ENCODE data around the gene NIPA2. TPM values are rescaled to one million over a fixed set of nuclear protein-coding genes. Genes with fewer than 3 reads are reported as not detected.

NIPA2 gene
- total RNA-seq, 2 experiments from 2014 or later, result 96.1 to 112 TPM

DNA sequence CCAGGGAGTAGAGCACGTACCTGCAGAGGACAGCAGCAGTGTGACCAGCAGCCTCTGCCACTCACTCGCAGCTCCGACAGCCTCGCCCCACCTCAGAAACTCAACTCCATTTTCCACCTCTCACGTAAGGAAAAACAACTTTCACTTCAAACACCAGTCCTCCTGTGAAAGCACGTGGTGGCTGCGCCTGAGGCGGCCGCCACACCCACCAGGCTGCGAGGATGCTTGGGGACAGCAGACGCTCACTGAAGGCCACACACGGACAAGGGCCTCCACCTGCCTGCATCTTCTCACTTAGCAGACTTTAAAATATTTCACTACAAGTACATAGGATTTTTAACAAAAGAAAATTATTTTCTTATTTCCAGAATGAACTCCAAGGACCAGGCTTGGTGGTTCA, 73.8 kb downstream of the NIPA2 start:
- no peak overlapping the region for H3K4me2 ChIP-seq (ENCODE audit: low read length)
- ChIA-PET POLR2A (no interaction called here), CTCF (ENCODE audit: unreplicated experiment) (no interaction called here)
- no peaks in the 10 kb centered on the region for H3K36me3 ChIP-seq (ENCODE audit: insufficient read depth, low read length)
- BruUV-seq (replicated peaks), result no TSS peak
- H2AFZ ChIP-seq (ENCODE audit: low read length), result no peak overlapping the region
- intact Hi-C loops (cut with micrococcal nuclease; ENCODE audit: unreplicated experiment), result no loop called here
- H3K9me2 ChIP-seq (ENCODE audit: insufficient read depth, low read length), result no peaks in the 10 kb centered on the region
- H3K9me3 ChIP-seq (ENCODE audit: low read length), result no peaks in the 10 kb centered on the region
- H3K27ac ChIP-seq (ENCODE audit: low read depth, low read length, poor library complexity, severe bottlenecking), result no peak overlapping the region
- no peaks in the 10 kb centered on the region for H3K79me2 ChIP-seq (ENCODE audit: insufficient read depth, low read depth, low read length)
- no peak for TF ChIP-seq EZH2phosphoT487 (IDR thresholded peaks at IDR 0.05; ENCODE audit: borderline replicate concordance, low read depth, low read length)
- TF ChIP-seq, protein P1, sequence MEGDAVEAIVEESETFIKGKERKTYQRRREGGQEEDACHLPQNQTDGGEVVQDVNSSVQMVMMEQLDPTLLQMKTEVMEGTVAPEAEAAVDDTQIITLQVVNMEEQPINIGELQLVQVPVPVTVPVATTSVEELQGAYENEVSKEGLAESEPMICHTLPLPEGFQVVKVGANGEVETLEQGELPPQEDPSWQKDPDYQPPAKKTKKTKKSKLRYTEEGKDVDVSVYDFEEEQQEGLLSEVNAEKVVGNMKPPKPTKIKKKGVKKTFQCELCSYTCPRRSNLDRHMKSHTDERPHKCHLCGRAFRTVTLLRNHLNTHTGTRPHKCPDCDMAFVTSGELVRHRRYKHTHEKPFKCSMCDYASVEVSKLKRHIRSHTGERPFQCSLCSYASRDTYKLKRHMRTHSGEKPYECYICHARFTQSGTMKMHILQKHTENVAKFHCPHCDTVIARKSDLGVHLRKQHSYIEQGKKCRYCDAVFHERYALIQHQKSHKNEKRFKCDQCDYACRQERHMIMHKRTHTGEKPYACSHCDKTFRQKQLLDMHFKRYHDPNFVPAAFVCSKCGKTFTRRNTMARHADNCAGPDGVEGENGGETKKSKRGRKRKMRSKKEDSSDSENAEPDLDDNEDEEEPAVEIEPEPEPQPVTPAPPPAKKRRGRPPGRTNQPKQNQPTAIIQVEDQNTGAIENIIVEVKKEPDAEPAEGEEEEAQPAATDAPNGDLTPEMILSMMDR (conservative IDR thresholded peaks at IDR 0.05; ENCODE audit: low read length), result no peak
- no peak overlapping the region for H3K4me3 ChIP-seq (ENCODE audit: low read depth, low read length, poor library complexity, severe bottlenecking)
- DNase-seq (ENCODE audit: low spot score), result no peak
- no peaks in the 10 kb centered on the region for H4K20me1 ChIP-seq (ENCODE audit: insufficient read depth, low read length)
- H3K4me1 ChIP-seq (ENCODE audit: insufficient read depth, low read length, poor library complexity, severe bottlenecking), result no peaks in the 10 kb centered on the region

DNA sequence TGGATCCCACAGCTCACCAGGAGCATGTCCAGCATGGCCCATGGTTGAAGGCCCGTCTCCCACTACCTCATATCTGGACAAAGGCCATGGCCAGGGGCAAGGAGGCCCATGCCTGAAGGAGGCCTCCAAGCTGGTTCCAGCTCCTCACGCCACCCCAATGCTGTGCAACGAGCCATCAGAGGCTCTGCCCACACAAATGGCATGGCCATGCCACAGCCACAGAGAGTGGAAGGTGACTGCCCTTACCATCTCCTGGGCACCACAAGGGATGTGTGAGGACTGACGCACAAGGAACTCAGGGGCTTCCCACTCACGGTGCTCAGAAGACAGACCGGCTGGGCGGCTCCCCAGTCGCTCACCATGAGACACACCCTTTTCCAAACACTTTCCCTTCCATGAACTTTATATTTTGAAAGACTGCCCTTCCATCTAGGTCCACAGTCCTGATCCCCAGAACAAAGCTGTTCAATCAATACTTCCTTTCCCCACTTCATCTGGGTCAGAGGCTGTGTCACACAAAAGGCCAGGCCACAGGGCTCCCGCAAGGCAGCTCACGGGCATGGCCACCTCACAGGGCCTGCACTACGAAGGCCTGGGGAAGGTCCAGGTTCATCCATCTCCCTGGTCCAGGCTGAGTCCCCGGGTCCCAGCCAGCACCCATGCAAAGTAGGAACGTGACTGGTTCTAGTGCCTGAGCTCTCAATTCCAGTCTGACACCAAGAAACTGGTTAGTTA, 75.3 kb downstream of the NIPA2 start:
- POLR2A ChIA-PET, result interaction anchor here (0.5 kb wide), 1 partner anchor 9 kb away, joined by 3 read pairs; no protein-coding TSS in a partner anchor

More for the DNA sequence above, 75.3 kb downstream of the NIPA2 start:
- Histone ChIP-seq H4K20me1 (ENCODE audit: insufficient read depth, low read length) (no peaks in the 10 kb centered on the region), H3K4me2 (ENCODE audit: low read length) (no peak overlapping the region), H3K36me3 (ENCODE audit: insufficient read depth, low read length) (no peaks in the 10 kb centered on the region), H3K27ac (ENCODE audit: low read depth, low read length, poor library complexity, severe bottlenecking) (no peak overlapping the region), H3K9me3 (ENCODE audit: low read length) (no peaks in the 10 kb centered on the region), H2AFZ (ENCODE audit: low read length) (no peak overlapping the region), H3K9me2 (ENCODE audit: insufficient read depth, low read length) (no peaks in the 10 kb centered on the region), H3K4me3 (ENCODE audit: low read depth, low read length, poor library complexity, severe bottlenecking) (no peak overlapping the region), H3K4me1 (ENCODE audit: insufficient read depth, low read length, poor library complexity, severe bottlenecking) (no peaks in the 10 kb centered on the region), H3K79me2 (ENCODE audit: insufficient read depth, low read depth, low read length) (no peaks in the 10 kb centered on the region)
- intact Hi-C loops (cut with micrococcal nuclease; ENCODE audit: unreplicated experiment), result no loop called here
- CTCF ChIA-PET (ENCODE audit: unreplicated experiment), result no interaction called here
- no peak for DNase-seq (ENCODE audit: low spot score)
- TF ChIP-seq, protein P1 (conservative IDR thresholded peaks at IDR 0.05; ENCODE audit: low read length), result no peak
- no peak for TF ChIP-seq EZH2phosphoT487 (IDR thresholded peaks at IDR 0.05; ENCODE audit: borderline replicate concordance, low read depth, low read length)
- BruUV-seq (replicated peaks), result no TSS peak

Measured in OCI-LY7 (cell line).